AG09309 (cell line): Measurements from ENCODE around the gene SLC5A10.

Source experiments
- DNase-seq: peaks from one replicate; pipeline ENCODE4 v3.0.0-alpha.2; 2010; ENCODE audit warnings: low read depth
- H3K4me3 ChIP-seq: 2 replicates; pipeline ENCODE4 v1.5.1; 2011; ENCODE audit warnings: mild to moderate bottlenecking, low read depth, low read length, moderate library complexity; ENCODE audit not compliant: control insufficient read depth
- TF ChIP-seq, protein P1 (sequence below): IDR thresholded peaks from 2 replicates; pipeline ENCODE4 v1.5.1; 2011; ENCODE audit warnings: mild to moderate bottlenecking, low read depth, low read length, inconsistent platforms; ENCODE audit not compliant: insufficient read depth, control insufficient read depth; ENCODE audit errors: missing control alignments

SLC5A10 gene

DNA sequence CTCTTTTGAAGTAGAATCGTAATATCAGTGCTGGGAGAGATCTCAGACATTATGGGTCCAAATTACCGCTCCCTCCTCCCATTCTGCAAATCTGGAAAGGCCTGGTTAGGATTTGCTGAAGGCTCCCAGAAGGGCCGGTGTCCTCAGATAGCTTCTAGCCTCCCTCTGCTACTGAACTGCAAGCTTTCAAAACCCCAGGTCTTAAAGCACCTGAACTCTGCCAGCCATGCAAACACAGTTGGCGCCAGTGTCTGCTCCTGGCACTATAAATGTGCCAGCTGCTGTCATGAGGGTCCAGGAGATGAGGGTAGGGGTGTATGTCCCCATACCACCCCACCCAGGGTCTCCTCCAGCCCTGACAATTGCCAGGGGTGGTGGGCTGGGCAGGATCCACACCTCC, 24.2 kb downstream of the SLC5A10 start:
- H3K4me3 ChIP-seq: no peak overlapping the region
- DNase-seq: no peak
- TF ChIP-seq, protein P1, sequence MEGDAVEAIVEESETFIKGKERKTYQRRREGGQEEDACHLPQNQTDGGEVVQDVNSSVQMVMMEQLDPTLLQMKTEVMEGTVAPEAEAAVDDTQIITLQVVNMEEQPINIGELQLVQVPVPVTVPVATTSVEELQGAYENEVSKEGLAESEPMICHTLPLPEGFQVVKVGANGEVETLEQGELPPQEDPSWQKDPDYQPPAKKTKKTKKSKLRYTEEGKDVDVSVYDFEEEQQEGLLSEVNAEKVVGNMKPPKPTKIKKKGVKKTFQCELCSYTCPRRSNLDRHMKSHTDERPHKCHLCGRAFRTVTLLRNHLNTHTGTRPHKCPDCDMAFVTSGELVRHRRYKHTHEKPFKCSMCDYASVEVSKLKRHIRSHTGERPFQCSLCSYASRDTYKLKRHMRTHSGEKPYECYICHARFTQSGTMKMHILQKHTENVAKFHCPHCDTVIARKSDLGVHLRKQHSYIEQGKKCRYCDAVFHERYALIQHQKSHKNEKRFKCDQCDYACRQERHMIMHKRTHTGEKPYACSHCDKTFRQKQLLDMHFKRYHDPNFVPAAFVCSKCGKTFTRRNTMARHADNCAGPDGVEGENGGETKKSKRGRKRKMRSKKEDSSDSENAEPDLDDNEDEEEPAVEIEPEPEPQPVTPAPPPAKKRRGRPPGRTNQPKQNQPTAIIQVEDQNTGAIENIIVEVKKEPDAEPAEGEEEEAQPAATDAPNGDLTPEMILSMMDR: no peak

DNA sequence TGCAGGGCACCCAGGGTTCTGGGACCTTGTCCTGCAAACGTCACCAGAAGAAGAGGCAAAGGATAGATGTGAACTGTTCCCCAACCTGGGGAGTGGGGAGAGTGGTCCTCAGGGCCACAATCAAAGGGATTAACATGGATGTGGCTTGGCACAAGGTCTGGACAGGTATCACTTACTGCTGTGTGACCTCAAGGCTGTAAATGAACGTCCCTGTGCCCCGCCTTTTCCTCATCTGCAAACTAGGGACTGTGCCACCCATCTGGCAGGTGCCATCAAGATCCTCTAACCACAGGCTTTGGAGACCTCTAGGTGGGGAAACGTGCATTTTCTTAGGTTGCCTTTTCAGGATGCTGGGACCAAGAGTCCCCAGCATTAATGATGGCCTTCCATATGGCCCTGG, 25.1 kb downstream of the SLC5A10 start:
- TF ChIP-seq, protein P1: no peak
- DNase-seq: no peak

DNA sequence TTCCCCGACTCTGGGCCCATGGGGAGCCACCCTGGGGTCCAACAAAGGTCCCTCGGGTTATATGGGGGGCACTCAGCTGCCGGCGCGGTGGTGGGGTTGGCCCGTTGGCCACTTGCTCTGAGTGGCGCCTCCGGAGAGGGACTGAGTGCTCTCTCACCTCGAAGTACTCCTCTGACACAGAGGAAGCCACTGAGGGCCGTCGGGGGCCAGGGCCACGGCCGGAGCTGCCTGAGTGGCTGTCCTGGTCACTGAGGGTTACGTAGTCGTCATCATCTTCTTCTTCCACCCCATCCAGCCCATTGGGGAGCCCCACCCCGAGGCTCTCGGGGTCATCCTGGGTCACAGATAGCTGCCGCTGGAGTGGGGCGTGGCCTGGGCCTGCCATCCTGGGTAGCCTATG, 25.7 kb downstream of the SLC5A10 start:
- no peak for DNase-seq
- TF ChIP-seq, protein P1: no peak
- H3K4me3 ChIP-seq: no peak overlapping the region

More for the DNA sequence above, 25.1 kb downstream of the SLC5A10 start:
- no peak overlapping the region for H3K4me3 ChIP-seq

DNA sequence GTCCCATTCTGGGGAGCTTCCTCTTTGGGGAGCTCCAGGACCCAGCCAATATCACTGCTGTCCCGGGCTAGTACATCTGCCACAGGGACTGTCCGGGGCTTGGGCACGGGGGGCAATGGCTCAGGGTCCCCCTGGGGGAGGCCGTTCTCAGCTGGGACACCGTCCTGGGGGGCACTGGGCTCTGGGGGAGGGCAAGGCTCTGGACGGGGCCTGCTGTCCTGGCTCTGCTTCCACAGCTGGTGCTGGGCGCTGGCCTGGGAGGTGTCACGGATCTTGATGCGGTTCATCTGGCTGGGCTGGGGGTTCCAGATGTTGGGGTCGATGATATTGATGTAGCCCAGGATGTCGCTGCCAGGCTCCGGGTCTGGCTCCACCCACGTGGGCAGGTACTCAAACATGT, 26.1 kb downstream of the SLC5A10 start:
- TF ChIP-seq, protein P1: no peak
- DNase-seq: no peak
- H3K4me3 ChIP-seq: no peak overlapping the region

DNA sequence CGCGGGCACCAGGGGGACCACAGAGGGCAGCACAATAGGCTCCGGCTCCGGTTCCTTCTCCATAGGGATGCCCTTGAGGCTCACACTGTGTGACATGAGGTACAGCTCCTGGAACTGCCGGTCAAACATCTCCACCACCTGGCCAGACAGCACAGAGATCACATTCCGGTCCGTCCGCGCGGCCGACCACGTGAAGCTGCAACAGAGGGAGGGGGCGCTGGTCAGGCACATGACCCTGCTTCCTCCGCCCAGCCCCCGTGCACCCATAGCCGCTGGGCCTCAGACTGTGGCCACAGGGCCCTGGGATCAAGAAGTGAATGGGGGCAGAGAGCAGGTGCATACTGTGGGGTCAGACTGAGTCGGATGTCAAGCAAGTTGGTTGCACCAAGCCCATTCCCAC, 26.7 kb downstream of the SLC5A10 start:
- DNase-seq: no peak
- TF ChIP-seq, protein P1: no peak
- H3K4me3 ChIP-seq: no peak overlapping the region

DNA sequence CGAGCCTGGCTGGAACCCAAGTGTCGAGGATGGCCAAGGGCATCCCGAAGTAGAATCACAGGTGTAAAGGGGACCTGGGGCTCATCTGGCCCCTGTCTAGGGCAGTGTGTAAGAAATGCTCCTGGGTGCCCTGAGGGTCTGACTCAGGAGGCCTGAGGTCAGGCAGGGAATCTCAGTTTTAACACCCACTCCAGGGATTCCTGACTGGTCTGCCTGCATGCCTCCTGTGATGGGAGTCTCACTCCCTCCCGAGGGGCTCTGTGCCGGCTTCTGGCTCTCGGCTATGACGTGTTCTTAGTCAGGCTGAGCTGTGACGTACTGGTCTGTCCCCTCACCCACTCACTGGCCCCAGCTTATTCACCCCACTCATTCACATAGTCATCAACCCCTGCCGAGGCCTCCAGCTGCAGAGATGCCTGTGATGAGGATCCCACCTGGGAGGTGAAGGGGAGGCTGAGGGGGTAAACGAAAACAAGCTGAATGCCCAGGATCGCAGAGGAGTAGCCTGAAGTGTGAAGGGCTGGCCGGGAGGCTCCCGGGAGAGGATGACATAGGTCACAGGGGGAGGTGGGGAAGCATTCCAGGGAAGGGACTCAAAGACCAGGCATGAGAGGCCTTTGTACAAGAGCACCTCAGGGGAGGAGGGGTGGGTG, 28.8 kb downstream of the SLC5A10 start:
- no peak for DNase-seq
- TF ChIP-seq, protein P1: no peak
- H3K4me3 ChIP-seq: no peak overlapping the region

DNA sequence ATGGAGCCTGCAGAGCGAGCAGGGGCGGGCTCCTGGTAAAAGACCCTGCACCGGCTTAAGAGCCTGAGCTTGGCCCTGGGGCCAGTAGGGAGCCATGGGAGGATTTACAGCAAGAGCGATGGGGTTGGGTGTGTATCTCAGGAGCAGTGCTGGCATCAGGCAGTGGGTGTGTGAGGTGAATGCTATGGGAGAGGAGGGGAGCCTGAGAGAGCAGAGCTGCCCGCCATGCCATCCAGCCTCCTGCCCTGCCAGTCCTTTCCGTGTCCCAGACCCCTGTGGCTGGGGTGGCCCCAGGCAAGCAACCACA, 29.3 kb downstream of the SLC5A10 start:
- no peak for DNase-seq
- TF ChIP-seq, protein P1: no peak
- H3K4me3 ChIP-seq: no peak overlapping the region
